HG02798 (cell line): ENCODE results near the gene KLK4.

Experiments
- ATAC-seq: cut with Tn5 transposase; IDR thresholded peaks from one replicate; pipeline ENCODE4 v1.9.1; 2021; ENCODE audit warnings: mild to moderate bottlenecking; ENCODE audit not compliant: unreplicated experiment, poor library complexity

The KLK4 gene

DNA sequence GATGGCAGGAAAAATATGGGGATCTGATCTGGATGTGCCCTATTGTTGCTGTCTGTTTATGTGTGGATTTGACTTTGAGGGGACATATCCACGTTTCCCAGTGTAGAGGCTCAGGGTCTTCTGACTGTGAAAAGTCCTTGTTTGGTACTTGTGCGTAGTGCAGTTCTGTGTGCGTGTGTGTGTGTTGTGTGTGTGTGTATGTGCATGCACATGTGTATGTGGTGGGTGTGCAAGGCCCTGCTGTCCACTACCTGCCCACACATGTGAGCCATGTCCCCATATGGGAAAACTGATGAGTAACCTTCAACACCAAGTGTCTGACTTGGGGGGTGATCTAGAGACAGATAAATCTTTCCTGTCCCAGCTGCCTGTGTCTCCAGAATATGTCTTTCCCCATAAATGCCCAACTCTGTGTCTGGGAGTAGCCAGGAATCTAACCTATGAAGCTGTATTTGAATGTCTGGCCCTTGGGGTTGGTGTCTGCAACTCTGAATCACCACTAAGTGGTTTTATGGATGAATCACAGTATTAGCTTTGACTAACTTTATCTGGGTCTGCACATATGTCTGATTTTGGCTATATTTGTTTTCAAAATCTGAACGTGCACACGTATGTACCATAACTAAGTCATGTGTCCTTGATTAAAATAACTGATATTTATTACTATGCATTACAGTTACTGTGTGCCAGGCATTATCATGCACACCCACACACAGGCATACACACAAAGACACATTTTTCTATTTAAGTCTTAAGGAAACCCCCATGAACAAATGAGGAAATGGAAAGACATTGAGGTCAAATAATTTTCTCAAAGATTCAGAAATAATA, 20.6 kb downstream of the KLK4 start:
- ATAC-seq = no peak

- no peak for ATAC-seq
These were observed 21.6 kb downstream of the KLK4 start for GRCh38 chr19:50889638-50890037.

DNA sequence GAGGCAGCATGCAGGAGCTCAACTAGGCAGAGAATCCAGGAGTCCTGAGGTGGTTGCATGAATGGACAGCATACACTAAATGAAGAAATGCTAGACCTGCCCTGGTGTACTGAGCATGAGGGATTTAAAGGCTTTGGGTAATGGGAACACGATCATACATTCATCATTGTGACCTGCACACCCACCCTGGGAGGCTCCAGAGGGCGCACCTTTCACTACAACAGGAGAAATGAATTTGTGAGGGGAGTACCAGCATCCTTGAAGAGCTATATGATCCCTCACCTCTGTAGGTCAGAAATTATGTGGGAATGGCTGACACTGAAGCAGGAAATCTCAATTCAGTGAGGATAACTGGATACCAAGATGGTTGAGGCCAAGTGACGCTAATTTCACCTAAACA, 29.0 kb downstream of the KLK4 start:
- ATAC-seq = no peak

DNA sequence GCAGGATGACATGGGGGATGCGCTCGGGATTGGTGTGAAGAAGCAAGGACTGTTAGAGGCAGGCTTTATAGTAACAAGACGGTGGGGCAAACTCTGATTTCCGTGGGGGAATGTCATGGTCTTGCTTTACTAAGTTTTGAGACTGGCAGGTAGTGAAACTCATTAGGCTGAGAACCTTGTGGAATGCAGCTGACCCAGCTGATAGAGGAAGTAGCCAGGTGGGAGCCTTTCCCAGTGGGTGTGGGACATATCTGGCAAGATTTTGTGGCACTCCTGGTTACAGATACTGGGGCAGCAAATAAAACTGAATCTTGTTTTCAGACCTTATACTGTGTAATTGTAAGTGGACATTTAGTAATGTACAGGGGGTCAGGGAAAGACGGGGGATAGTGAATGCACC, 31.0 kb downstream of the KLK4 start:
- no peak for ATAC-seq

DNA sequence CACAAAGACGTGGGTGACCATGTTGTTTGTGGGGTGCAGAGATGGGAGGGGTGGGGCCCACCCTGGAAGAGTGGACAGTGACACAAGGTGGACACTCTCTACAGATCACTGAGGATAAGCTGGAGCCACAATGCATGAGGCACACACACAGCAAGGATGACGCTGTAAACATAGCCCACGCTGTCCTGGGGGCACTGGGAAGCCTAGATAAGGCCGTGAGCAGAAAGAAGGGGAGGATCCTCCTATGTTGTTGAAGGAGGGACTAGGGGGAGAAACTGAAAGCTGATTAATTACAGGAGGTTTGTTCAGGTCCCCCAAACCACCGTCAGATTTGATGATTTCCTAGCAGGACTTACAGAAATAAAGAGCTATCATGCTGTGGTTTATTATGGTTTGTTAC, 32.3 kb downstream of the KLK4 start:
- ATAC-seq = no peak

- no peak for ATAC-seq
These were observed 33.9 kb downstream of the KLK4 start for GRCh38 chr19:50877338-50877737.

DNA sequence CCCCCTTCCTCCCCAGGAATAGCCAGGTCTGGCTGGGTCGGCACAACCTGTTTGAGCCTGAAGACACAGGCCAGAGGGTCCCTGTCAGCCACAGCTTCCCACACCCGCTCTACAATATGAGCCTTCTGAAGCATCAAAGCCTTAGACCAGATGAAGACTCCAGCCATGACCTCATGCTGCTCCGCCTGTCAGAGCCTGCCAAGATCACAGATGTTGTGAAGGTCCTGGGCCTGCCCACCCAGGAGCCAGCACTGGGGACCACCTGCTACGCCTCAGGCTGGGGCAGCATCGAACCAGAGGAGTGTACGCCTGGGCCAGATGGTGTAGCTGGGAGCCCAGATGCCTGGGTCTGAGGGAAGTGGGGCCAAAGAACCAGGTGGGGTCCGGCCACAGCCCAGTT, 34.7 kb downstream of the KLK4 start:
- ATAC-seq = no peak

DNA sequence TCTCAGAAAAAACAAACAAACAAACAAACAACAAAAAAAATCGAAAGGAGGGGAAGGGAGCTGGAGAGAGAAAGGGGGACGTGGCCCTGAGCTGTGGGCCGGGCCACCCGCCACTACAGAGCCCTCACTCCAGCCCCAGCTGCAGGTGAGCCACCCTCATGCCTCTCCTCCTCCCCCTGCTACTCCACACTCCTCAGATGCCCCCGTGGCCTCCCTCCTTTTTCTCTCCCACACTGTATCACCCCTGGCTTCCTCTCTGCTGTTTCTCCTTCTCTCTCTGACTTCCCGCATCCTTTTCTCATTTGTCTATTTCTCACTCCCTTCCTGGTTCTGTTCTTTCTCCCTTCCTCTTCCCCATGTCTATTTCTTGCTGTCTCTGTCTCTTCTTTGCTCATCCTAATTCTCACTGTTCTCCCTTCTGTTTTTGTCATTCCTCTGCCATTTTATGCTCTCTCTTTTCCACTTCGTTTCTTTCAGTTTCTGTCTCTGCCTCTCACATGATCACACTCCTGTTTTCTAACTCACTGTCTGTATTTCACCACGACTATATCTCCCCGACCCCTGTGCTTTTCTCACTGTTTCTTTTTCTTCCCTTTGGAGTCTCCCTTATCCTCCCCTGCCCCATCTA, 35.3 kb downstream of the KLK4 start:
- no peak for ATAC-seq

DNA sequence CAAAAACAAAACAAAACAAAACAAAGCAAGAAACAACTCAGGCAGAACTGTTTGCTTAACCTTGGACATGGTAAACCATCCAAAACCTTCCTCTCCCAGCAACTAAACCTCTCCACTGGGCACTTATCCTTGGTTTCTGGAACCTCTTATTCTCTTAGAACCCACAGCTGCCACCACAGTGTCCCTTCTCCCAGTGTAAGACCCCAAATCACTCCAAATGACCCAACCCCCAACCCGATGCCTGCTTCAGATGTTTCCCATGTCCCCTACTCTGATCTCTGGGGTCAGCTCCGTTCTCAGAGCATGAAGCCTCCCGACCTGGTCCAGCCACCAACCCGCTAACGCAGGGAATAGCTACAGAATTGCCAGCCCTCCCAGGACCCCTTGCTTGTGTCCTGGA, 37.0 kb downstream of the KLK4 start:
- ATAC-seq = no peak

DNA sequence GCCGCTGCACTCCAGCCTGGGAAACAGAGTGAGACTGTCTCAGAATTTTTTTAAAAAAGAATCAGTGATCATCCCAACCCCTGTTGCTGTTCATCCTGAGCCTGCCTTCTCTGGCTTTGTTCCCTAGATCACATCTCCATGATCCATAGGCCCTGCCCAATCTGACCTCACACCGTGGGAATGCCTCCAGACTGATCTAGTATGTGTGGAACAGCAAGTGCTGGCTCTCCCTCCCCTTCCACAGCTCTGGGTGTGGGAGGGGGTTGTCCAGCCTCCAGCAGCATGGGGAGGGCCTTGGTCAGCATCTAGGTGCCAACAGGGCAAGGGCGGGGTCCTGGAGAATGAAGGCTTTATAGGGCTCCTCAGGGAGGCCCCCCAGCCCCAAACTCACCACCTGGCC, 38.1 kb downstream of the KLK4 start, which contains the start of gene KLK2:
Gene KLK2, plus strand, starts transcription at position 384 of the 400 bp plus-strand sequence. CDS start 35 bp downstream, outside the sequence.
- no peak for ATAC-seq

DNA sequence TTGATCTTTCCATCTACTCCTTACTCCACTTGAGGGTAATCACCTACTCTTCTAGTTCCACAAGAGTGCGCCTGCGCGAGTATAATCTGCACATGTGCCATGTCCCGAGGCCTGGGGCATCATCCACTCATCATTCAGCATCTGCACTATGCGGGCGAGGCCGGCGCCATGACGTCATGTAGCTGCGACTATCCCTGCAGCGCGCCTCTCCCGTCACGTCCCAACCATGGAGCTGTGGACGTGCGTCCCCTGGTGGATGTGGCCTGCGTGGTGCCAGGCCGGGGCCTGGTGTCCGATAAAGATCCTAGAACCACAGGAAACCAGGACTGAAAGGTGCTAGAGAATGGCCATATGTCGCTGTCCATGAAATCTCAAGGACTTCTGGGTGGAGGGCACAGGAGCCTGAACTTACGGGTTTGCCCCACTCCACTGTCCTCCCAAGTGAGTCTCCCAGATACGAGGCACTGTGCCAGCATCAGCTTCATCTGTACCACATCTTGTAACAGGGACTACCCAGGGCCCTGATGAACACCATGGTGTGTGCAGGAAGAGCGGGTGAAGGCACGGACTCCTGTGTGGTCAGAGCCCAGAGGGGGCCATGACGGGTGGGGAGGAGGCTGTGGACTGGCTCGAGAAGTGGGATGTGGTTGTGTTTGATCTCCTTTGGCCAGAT, 40.6 kb downstream of the KLK4 start:
- no peak for ATAC-seq

- no peak for ATAC-seq
These were observed 41.7 kb downstream of the KLK4 start for GRCh38 chr19:50869479-50869878.

- no peak for ATAC-seq
These were observed 49.5 kb downstream of the KLK4 start for GRCh38 chr19:50861496-50862286.

DNA sequence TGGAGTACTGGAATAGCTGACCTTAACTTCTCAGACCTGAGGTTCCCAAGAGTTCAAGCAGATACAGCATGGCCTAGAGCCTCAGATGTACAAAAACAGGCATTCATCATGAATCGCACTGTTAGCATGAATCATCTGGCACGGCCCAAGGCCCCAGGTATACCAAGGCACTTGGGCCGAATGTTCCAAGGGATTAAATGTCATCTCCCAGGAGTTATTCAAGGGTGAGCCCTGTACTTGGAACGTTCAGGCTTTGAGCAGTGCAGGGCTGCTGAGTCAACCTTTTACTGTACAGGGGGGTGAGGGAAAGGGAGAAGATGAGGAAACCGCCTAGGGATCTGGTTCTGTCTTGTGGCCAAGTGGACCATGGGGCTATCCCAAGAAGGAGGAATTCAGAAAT, 50.2 kb downstream of the KLK4 start:
- ATAC-seq = no peak

- ATAC-seq = no peak
These were observed 51.3 kb downstream of the KLK4 start for GRCh38 chr19:50859849-50860248.

DNA sequence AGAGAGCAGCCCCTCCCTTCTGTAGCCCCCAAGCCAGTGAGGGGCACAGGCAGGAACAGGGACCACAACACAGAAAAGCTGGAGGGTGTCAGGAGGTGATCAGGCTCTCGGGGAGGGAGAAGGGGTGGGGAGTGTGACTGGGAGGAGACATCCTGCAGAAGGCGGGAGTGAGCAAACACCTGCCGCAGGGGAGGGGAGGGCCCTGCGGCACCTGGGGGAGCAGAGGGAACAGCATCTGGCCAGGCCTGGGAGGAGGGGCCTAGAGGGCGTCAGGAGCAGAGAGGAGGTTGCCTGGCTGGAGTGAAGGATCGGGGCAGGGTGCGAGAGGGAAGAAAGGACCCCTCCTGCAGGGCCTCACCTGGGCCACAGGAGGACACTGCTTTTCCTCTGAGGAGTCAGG, 52.3 kb downstream of the KLK4 start:
- no peak for ATAC-seq

DNA sequence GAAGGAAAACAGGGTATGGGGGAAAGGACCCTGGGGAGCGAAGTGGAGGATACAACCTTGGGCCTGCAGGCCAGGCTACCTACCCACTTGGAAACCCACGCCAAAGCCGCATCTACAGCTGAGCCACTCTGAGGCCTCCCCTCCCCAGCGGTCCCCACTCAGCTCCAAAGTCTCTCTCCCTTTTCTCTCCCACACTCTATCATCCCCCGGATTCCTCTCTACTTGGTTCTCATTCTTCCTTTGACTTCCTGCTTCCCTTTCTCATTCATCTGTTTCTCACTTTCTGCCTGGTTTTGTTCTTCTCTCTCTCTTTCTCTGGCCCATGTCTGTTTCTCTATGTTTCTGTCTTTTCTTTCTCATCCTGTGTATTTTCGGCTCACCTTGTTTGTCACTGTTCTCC, 53.8 kb downstream of the KLK4 start:
- ATAC-seq = no peak
